ENCODE results near the gene SLC38A11. TPM values are rescaled to one million over a fixed set of nuclear protein-coding genes. Genes with fewer than 3 reads are reported as not detected.

SLC38A11 gene
- total and polyA plus RNA-seq, 2 donors (not counting 1 experiment from before 2014, with no cell fraction given): 5.4 to 46.8 TPM

DNA sequence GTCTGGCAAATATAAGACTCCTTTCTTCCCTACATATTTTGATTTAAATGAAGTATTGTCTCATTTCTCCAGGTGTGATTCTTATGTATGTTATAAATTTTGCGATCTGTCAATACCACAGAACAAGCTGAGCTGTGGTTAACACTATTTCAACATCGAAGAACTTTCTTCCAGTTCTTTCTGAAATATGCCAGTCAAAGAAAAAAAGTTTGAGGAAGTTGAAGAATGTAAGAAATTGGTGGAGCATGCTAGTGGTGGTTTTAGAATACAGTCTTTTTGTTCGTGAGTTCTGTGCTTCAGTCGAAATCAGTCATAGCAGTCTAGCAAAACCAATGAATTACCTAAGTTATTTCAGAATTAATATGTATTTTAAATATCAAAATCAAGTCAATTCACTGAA lies 105.1 kb downstream of the SLC38A11 start:
- Mint-ChIP-seq H3K4me3 (peak overlapping the region; percentile 56), H3K9me3 (ENCODE audit: insufficient read depth) (no peaks in the 10 kb centered on the region), H3K27ac (no peak overlapping the region), H3K4me1 (peaks cover 12% of the 10 kb centered on the region), H3K27me3 (no peaks in the 10 kb centered on the region)
- H3K27me3 ChIP-seq (replicated peaks in 1 of 4; ENCODE audit: control extremely low read depth in 1 of 4, control insufficient read depth in 3 of 4, insufficient read depth in 4 of 4, low read length in 3 of 4): no peaks in the 10 kb centered on the region
- H3K9me3 ChIP-seq (ENCODE audit: control extremely low read depth in 1 of 3, control insufficient read depth in 2 of 3, insufficient read depth in 1 of 3, low read length in 2 of 3): no peaks in the 10 kb centered on the region
- intact Hi-C loops (cut with micrococcal nuclease): loop anchor here (2.0 kb wide), 1 partner anchor 17 kb away; no protein-coding TSS in a partner anchor
- no peak overlapping the region for H3K27ac ChIP-seq (ENCODE audit: low read length in 2 of 2)
- WGBS (ENCODE audit: insufficient coverage): no CpG with 5 or more reads among the region's 4 CpGs
- no peaks in the 10 kb centered on the region for H4K20me1 ChIP-seq (ENCODE audit: control insufficient read depth, insufficient read depth, low read length, poor library complexity, severe bottlenecking)
- peak overlapping the region; percentile 49 for H3K4me2 ChIP-seq (replicated peaks; ENCODE audit: low read depth, low read length, poor library complexity, severe bottlenecking)
- ChIA-PET CTCF (interaction anchor here (0.7 to 1.2 kb wide), 3 partner anchors 8 to 110 kb away, joined by 3 to 4 read pairs (median 3); partner anchors contain the start of gene COBLL1), POLR2A (no interaction called here)
- H2AFZ ChIP-seq (ENCODE audit: insufficient read depth, low read depth, low read length, poor library complexity, severe bottlenecking): no peak overlapping the region
- no peak overlapping the region for H3K4me3 ChIP-seq (ENCODE audit: control extremely low read depth in 1 of 5, extremely low read depth in 1 of 5, insufficient read depth in 1 of 5, low read depth in 2 of 5, low read length in 4 of 5)
- H3K36me3 ChIP-seq (replicated peaks in 1 of 2; ENCODE audit: control extremely low read depth in 1 of 2, control insufficient read depth in 1 of 2, extremely low read depth in 1 of 2, insufficient read depth in 2 of 2, low read length in 1 of 2): no peaks in the 10 kb centered on the region
- peaks cover 15% of the 10 kb centered on the region for H3K79me2 ChIP-seq (ENCODE audit: control insufficient read depth, insufficient read depth, low read length)
- DNase-seq (peak; percentile 59), ATAC-seq (ENCODE audit: low read depth) (peak; percentile 71)
- TF ChIP-seq, protein P1, sequence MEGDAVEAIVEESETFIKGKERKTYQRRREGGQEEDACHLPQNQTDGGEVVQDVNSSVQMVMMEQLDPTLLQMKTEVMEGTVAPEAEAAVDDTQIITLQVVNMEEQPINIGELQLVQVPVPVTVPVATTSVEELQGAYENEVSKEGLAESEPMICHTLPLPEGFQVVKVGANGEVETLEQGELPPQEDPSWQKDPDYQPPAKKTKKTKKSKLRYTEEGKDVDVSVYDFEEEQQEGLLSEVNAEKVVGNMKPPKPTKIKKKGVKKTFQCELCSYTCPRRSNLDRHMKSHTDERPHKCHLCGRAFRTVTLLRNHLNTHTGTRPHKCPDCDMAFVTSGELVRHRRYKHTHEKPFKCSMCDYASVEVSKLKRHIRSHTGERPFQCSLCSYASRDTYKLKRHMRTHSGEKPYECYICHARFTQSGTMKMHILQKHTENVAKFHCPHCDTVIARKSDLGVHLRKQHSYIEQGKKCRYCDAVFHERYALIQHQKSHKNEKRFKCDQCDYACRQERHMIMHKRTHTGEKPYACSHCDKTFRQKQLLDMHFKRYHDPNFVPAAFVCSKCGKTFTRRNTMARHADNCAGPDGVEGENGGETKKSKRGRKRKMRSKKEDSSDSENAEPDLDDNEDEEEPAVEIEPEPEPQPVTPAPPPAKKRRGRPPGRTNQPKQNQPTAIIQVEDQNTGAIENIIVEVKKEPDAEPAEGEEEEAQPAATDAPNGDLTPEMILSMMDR (IDR thresholded peaks at IDR 0.05): no peak
- no peak for TF ChIP-seq EZH2 (IDR thresholded peaks at IDR 0.05; ENCODE audit: borderline replicate concordance, insufficient read depth, low read depth, low read length, poor library complexity, severe bottlenecking)
- H3K4me1 ChIP-seq (ENCODE audit: control insufficient read depth in 2 of 2, insufficient read depth in 2 of 2, low read length in 2 of 2): peaks cover 0 to 7% of the 10 kb centered on the region in 2 donors
- H3K9ac ChIP-seq (ENCODE audit: low read length): no peak overlapping the region

DNA sequence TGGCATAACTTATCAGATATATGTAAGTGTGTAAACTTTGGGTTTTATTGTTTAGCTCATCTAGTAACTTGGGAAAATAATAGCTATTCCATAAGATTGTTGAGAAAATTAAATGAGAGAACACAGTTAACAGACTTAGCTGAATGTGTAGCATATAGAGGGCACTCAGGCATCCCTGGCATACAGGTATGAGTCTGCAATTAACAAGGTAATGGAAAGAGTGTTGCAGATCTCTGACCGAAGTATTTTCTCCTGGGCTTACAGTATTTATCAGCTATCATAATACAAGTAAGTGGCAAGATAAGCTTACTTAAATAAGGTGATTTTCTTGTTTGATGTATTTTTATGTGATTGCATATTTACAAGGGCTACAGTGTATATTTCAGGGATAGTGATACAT lies 105.8 kb downstream of the SLC38A11 start:
- peaks cover 0 to 7% of the 10 kb centered on the region in 2 donors for H3K4me1 ChIP-seq (ENCODE audit: control insufficient read depth in 2 of 2, insufficient read depth in 2 of 2, low read length in 2 of 2)
- no peaks in the 10 kb centered on the region for H4K20me1 ChIP-seq (ENCODE audit: control insufficient read depth, insufficient read depth, low read length, poor library complexity, severe bottlenecking)
- Mint-ChIP-seq H3K4me1 (peaks cover 12% of the 10 kb centered on the region), H3K27ac (no peak overlapping the region), H3K9me3 (ENCODE audit: insufficient read depth) (no peaks in the 10 kb centered on the region), H3K27me3 (no peaks in the 10 kb centered on the region), H3K4me3 (no peak overlapping the region)
- no peaks in the 10 kb centered on the region for H3K27me3 ChIP-seq (replicated peaks in 1 of 4; ENCODE audit: control extremely low read depth in 1 of 4, control insufficient read depth in 3 of 4, insufficient read depth in 4 of 4, low read length in 3 of 4)
- intact Hi-C loops (cut with micrococcal nuclease): loop anchor here (10.0 kb wide), 1 partner anchor 125 kb away; no protein-coding TSS in a partner anchor
- H2AFZ ChIP-seq (ENCODE audit: insufficient read depth, low read depth, low read length, poor library complexity, severe bottlenecking): no peak overlapping the region
- no CpG with 5 or more reads among the region's 1 CpG for WGBS (ENCODE audit: insufficient coverage)
- DNase-seq: no peak
- TF ChIP-seq, protein P1 (IDR thresholded peaks at IDR 0.05): no peak
- TF ChIP-seq EZH2 (IDR thresholded peaks at IDR 0.05; ENCODE audit: borderline replicate concordance, insufficient read depth, low read depth, low read length, poor library complexity, severe bottlenecking): no peak
- no peaks in the 10 kb centered on the region for H3K9me3 ChIP-seq (ENCODE audit: control extremely low read depth in 1 of 3, control insufficient read depth in 2 of 3, insufficient read depth in 1 of 3, low read length in 2 of 3)
- no peak overlapping the region for H3K4me2 ChIP-seq (replicated peaks; ENCODE audit: low read depth, low read length, poor library complexity, severe bottlenecking)
- H3K79me2 ChIP-seq (ENCODE audit: control insufficient read depth, insufficient read depth, low read length): peaks cover 15% of the 10 kb centered on the region
- H3K27ac ChIP-seq (ENCODE audit: low read length in 2 of 2): no peak overlapping the region
- ChIA-PET CTCF (interaction anchor here (0.7 to 1.2 kb wide), 4 partner anchors 64 to 111 kb away, joined by 3 to 4 read pairs (median 3); no protein-coding TSS in a partner anchor), POLR2A (no interaction called here)
- H3K9ac ChIP-seq (ENCODE audit: low read length): no peak overlapping the region
- no peak for ATAC-seq (ENCODE audit: low read depth)
- H3K4me3 ChIP-seq (ENCODE audit: control extremely low read depth in 1 of 5, extremely low read depth in 1 of 5, insufficient read depth in 1 of 5, low read depth in 2 of 5, low read length in 4 of 5): no peak overlapping the region
- no peaks in the 10 kb centered on the region for H3K36me3 ChIP-seq (replicated peaks in 1 of 2; ENCODE audit: control extremely low read depth in 1 of 2, control insufficient read depth in 1 of 2, extremely low read depth in 1 of 2, insufficient read depth in 2 of 2, low read length in 1 of 2)

Data from B cell (primary cell).